Renal cortex interstitium (tissue), 11 donors: ENCODE data around the gene SPATA33. TPM values are rescaled to one million over a fixed set of nuclear protein-coding genes. Genes with fewer than 3 reads are reported as not detected.

Experiments used
- DNase-seq, 11 donors: peaks; one replicate each; pipeline ENCODE4 v3.0.0-alpha.2; 2013; ENCODE audit warnings: low read depth in 9 of 11, low spot score in 4 of 11; ENCODE audit errors: extremely low read depth in 1 of 11
- polyA plus RNA-seq, 3 donors: library from polyadenylated mRNA; unstranded; fragments of 120-200 nt; gene quantifications; one replicate each; pipeline ENCODE4 v1.2.1, GENCODE V29; 2013; ENCODE audit not compliant: insufficient read length in 3 of 3

SPATA33 gene
- polyA plus RNA-seq, 3 donors: 16.5 to 17.2 (median 16.6) TPM

- no peak for DNase-seq
These were observed 60.3 kb downstream of the SPATA33 start for GRCh38 chr16:89717688-89718505.

Other genes with a start within 250 kb of the SPATA33 start
- gene ANKRD11, start 167.3 kb upstream of the SPATA33 start, polyA plus RNA-seq: 100 to 1,000 TPM in 2 of 3 donors, 10 to 100 TPM in 1; 98.3 to 127 (median 111) TPM
- gene SPG7, start 149.4 kb upstream of the SPATA33 start, polyA plus RNA-seq: 100 to 1,000 TPM in 1 of 3 donors, 10 to 100 TPM in 2; 92.6 to 132 (median 98.7) TPM
- gene RPL13, start 97.2 kb upstream of the SPATA33 start, polyA plus RNA-seq: 1,000 to 10,000 TPM; 1,503 to 2,429 (median 2,392) TPM
- gene CPNE7, start 82.1 kb upstream of the SPATA33 start, polyA plus RNA-seq: 1 to 10 TPM; 6.6 to 7.7 (median 6.8) TPM
- 10 to 100 TPM; 28.6 to 62.6 (median 43.9) TPM for gene DPEP1, start 44.2 kb upstream of the SPATA33 start, polyA plus RNA-seq
- gene CHMP1A, start 128 bp upstream of the SPATA33 start, polyA plus RNA-seq: 10 to 100 TPM; 60.4 to 83.1 (median 79.7) TPM
- 100 to 1,000 TPM in 2 of 3 donors, 10 to 100 TPM in 1; 90.3 to 167 (median 127) TPM for gene CDK10, start 28.9 kb downstream of the SPATA33 start, polyA plus RNA-seq
- gene SPATA2L, start 43.9 kb downstream of the SPATA33 start, polyA plus RNA-seq: 10 to 100 TPM in 1 of 3 donors, 1 to 10 TPM in 2; 5.2 to 11.2 (median 8.2) TPM
- 10 to 100 TPM; 10.2 to 16.5 (median 13.1) TPM for gene VPS9D1, start 63.1 kb downstream of the SPATA33 start, polyA plus RNA-seq
- 10 to 100 TPM; 24.3 to 34.7 (median 29.5) TPM for gene ZNF276, start 63.7 kb downstream of the SPATA33 start, polyA plus RNA-seq
- 10 to 100 TPM; 26.0 to 41.3 (median 35.3) TPM for gene FANCA, start 158.8 kb downstream of the SPATA33 start, polyA plus RNA-seq
- gene SPIRE2, start 170.6 kb downstream of the SPATA33 start, polyA plus RNA-seq: 10 to 100 TPM; 10.4 to 19.5 (median 12.2) TPM
- 100 to 1,000 TPM; 131 to 182 (median 148) TPM for gene TCF25, start 215.8 kb downstream of the SPATA33 start, polyA plus RNA-seq